HuH-7.5 (cell line): ENCODE results near the gene GRAMD1B.
A peak's percentile ranks its signal among the peaks of the same experiment; 100 is the strongest.

Experiments
- DNase-seq: peaks from one replicate; pipeline ENCODE4 v3.0.0; 2011; ENCODE audit warnings: low spot score

GRAMD1B gene

DNA sequence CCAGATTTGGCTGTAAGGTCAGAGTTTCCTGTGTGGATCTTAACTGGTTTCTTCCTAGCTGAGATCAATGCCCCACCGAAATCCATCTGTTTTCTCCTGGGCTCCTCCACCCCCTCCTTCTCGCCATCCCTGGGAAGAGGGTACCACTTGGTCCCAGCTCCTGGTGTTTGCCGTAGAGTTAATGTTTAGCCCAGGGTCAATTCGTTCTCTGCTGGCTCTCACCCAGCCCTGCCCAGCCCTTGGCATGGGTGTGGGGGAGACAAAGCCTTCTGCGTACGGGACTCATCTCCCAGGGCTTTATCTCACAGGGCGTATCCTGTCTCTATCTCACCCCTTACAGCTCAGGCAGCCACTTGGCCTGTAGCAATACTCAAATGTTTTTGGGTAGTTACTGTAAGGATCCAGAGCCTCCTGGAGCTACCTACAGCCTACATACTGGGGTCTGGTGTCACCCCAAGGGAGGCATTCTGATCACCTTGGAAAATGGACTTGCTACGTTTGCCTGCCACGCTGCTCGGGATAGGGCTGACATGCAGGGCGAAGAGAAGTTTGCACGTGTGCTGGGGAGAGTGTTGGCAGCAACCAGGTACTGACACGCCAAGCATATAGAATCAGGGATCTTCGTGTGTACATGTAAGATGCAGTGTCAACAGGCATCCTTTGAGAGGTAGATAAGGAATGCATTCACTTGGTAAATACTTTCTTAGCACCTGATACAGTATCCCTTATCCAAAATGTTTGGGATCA lies 158.2 kb downstream of the GRAMD1B start:
- peak; percentile 72 for DNase-seq

DNA sequence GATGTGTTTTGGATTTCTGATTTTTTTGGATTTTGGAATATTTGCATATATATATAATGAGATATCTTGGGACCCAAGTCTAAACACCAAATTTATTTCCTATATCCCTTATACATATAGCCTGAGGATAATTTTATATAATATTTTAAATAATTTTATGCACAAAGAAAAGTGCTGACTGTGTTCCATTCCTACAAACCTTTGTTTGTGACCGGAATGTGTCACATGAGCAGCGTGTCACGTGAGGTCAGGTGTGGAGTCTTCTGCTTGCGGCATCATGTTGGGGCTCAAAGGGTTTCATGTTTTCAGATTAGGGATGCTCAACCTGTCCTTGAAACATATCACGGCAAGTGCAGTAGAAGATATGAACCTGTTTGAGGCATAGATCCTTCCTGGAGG lies 158.8 kb downstream of the GRAMD1B start:
- no peak for DNase-seq

DNA sequence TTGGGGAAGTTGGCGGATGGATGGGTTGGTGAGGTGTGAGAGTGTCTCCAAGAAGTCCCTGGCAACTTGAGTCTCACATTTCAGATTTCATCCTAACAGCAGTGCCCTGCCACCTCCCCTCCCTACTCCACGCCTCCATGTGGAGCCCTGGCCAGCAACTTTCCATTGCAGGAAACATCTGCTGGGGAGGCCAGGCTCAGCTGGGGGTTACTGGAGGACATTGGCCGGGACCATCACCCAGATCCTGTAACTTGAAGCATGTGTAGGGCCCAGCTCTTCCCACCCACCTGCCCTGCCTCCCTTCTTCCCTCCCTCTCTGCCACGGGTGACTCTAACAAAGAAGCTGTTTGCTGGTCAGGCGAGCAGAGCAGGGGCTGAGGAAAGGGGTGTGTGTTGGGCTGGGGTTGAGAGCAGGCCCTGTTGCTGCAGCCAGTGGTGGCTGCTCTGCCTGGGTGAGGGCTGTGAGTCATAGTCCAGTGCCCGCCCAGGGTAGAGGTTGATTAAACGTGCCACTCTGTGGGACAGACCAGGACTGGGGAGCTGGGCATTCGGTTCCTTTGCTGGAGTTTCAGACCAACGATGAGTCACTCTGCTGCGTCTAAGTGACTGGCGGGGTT lies 160.3 kb downstream of the GRAMD1B start:
- no peak for DNase-seq

DNA sequence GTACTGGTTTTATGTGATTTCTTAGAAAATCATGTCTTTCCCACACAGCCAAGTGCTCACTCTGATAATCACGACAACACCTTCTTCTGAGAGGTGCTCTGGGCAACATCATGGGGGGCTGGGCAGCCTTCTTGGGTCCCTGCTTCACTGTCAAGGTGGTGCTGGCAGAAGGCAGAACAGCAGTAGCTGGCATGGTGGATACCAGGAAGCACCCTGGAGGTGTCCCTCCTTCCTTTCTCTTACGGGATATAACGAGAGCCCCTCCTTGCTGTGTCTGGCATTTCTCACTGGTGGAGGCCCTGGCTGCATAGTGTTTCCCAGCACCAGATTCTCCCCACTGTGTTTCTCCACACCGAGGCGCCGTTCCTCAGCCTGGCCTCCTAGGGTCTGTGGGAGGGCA lies 163.5 kb downstream of the GRAMD1B start:
- DNase-seq = no peak

DNA sequence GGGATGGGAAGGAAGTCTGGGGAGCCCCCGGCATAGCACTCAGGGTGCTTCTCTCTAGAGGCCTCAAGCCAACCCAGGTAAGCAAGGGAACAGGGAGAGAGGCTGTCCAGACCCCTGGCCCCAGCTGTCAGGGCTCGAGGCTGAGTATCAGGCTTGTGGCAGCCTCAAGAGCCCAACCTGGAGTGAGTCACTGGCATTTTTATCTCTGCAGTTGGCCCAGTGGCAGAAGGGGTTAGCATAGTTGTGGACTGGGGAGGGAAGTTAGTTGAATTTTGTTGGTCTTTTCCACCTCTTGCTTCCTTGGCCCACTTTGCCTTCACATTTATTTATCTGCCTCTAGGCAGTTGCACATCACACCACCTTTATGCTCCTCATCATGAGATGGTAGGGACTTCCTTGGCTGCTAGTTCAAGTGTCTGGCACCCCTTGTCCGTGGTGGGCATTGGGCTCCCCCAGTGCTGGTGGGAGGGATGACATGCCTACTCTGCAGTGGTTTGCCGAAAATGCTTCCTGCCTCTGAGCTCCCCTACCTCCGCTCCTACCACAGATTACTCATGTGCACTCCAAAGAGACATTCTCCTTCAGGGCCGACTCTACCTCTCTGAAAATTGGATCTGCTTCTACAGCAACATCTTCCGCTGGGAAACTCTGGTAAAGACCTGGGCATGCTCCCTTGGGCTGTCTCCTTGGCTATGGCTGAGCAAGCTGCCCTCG lies 164.3 kb downstream of the GRAMD1B start:
- DNase-seq = no peak

DNA sequence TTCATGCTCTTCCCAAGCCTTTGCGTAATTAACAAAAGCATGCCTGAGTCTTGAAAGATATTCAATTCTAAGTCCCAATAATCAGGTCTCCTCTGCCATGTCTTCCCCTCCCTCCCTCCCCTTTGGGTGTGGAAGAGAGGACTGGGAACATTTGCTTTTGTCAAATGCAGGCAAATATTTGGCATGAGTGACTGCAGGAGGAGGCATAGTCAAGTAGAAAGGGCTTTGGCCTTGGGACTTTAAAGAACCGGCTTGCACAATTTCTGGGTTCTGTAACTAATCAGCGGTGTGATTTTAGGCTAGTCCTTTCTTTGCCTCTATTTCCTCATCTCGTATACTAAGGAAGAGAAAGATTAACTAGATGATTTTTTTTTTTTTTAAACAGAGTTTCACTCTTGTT lies 164.9 kb downstream of the GRAMD1B start:
- no peak for DNase-seq

DNA sequence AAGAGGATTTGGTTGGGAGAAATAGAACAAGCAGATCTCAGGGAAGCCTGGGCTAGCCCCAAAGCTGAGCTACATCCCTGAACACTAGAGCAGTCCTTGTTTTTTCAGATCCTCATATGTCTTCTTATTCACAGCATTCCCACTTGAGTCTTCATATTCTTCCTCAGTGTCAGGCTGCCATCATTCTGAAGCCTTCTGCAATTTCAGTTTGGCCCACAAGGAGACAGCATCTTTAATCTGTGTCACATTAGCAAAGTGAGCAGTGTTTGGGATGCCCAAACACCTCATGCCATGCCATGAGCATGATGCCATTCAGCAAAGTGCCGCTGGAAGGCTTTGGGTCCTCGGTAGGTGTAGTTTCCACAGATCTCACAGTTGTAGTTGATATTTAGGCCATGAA lies 167.8 kb downstream of the GRAMD1B start:
- DNase-seq = no peak

DNA sequence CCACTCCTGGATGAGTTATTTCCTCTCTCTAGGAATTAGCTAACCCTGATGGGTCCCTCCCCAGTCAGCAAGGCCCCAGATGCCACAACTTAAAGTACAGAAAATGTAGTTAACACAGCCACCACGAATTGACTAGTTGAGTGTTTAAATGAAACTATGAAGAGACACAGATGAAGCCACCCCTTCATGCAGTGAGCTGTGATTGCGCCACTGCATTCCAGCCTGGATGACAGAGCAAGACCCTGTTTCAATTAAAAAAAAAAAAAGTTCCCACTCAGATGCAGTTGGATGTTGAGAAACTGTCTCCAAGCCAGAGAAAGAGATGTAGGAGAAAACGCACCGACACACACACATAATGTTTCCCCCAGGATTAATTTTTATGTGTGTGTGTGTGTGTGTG lies 171.1 kb downstream of the GRAMD1B start:
- DNase-seq = no peak

DNA sequence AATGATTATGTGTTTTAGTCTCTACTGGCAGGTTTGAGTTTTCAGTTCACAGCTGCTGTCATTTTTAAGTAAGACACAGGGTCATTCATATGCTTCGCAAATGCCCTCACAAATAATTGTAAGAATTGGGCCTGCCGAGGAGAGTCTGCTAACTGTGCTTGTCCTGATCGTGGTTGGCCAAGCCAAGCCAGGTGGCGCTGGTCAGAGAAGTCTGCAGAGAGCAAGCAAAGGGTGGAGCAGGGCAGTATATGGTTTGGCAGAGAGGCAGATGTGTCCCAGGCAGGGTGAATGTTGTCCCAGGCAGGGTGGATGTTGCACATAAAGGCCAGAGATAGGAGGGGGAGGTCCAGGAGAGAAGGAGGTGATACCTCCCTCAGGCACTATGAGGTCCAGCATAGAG lies 171.7 kb downstream of the GRAMD1B start:
- no peak for DNase-seq

DNA sequence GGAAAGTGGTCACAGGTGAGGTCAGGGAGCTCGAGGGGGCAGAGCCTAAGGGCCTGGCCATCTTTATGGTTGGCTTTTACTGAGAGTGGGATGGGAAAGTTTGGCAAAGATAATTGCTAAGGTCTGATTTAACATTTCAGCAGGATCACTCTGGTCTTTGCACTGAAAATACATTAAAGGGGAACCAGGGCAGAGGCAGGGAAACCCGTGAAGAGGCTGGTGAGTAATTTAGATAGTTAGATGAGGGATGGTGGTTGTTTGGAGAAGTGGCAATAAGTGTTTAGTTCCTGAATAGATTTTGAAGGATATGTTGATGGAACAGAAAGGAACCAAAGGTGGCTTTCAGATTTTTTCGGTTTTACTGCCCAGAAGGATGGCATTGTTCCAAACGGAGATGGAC lies 173.6 kb downstream of the GRAMD1B start:
- DNase-seq = no peak

DNA sequence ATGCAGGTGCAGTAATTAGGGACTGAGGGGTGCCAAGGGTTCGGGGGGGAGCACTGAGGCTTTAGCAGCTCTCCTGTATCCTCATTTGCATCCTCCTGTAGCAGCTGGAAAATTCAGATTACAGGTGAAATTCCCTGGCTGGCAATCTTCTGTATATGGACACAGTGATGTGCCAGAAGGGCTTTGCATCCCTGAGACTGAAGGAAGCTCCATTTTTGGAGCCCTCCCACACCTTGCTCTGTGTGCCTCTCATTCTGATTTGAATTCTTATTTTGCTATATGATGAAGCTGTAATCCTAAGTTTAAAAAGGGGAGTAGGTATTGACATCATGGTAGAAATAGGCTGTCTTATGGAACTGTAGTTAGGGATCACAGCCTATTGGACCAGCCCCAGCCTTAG lies 177.7 kb downstream of the GRAMD1B start:
- DNase-seq = no peak

DNA sequence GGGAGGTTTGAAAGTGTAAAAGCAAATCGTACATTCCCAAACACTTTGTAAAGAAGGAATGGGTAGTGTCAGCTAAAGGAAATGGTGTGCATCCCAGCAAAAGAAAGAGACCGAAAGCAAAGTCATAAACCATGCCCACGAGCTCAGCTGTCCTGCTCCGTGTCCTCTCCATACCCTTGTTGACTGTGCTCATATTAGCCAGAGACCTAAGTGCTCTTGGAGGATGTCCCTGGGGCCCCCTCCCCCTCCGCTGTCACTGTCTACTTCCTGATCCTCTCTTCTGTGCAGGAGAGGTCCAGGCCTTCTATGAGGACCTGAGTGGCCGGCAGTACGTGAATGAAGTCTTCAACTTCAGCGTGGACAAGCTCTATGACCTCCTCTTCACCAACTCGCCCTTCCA lies 178.3 kb downstream of the GRAMD1B start:
- DNase-seq = no peak

DNA sequence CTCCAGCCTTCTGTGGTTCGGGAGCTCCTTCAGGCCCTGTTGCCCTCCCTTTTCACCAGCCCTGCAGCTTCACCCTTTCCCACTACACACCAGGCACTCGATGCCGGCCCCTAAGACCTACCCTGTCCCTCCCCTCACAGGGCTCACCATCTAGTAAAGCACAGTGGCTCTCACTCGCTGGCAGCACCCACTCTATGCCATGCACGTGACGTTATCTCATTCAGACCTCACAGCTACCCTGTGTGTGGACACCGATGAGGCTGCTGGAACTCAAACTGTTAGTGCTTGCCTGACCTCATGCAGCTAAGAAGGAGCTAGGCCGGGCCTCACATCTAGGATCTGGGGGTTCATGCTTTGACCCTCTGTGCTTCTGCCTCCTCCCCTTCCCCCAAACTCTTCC lies 178.9 kb downstream of the GRAMD1B start:
- DNase-seq = no peak

DNA sequence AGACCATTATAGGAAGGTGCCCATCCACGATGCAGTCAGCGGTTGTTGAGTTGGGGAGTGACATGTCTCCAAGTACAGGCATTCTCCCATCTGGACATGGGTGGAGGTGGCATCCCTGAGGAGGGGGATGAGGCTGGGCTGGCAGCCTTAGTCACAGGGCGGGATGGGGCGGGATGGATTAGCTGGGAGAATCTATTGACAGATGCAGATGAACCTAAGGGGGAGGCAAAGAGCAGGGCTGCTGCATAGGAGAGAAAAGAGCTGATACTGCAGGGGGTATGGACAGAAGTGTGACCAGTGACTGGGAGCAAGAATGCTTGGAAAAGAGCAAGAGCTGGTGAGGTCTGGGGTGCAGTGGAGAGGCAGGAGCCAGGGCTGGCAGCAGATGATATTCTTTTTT lies 181.6 kb downstream of the GRAMD1B start:
- DNase-seq = no peak

DNA sequence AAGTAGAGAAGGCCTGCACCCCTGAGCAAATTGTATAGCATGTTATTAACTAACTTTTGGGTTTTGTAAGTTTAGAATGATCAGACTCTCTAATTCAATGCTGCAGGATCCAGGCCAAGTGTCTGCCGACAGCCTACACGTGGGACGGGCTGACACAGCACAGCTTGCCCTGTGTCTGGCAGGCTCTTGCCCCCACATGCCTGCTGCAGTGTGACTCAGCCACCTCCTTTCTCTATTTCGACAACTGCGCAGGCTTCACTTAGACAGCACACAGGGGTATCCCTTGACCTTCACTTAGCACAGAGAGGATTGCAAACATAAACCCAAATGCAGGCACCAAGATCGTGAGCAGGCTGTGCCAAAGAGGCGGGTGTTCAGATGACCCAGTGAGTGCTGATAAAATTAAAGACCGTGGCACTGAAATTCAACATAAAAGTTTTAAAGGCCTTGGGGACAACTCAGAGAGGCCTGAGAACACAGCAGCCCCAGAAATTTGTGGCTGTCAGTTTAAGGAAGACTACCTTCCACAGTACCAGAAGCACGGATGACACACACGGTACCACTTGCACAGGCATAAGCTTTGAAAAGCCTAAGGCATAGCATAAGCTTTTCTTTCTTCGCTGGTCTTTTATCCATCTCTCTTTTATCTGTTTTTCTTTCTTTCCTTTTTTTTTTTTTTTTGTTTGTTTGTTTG lies 186.6 kb downstream of the GRAMD1B start:
- DNase-seq = no peak

DNA sequence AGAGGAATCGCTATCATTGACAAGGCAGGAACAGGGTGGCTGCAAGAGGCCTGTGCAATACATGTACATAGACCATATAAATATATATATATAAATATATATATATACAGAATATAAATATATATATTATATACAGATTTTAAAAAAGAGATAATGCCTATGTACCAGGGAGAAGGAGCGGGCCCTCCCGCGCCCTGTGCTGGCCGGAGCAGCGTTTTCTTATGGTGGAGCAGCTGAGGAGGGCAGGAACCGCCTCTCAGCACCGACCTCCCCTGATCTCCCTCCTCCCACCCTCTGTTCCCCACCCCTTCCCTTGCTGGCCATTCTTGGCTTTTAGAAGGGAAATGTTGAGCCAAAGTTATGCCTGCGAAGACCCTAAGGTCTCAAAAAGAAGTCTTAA lies 192.5 kb downstream of the GRAMD1B start:
- no peak for DNase-seq

DNA sequence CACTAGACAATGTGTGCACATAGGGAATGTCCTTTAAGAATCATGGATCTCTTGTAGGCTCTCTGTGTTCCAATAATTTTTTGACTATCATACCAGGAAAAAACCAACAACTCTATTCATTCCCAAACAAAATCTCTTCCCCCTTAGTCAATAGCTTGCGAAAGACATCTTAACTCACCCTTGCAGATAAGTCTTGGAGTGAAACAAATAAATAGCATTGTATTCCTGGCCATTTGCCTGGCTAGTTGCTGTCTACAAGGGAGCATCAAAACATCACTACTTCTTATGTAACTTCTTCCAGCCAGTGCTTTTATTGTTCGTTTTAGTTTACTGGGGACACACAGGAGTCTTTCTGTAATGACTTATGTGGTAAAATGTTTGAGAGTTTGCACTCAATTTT lies 194.9 kb downstream of the GRAMD1B start:
- no peak for DNase-seq

DNA sequence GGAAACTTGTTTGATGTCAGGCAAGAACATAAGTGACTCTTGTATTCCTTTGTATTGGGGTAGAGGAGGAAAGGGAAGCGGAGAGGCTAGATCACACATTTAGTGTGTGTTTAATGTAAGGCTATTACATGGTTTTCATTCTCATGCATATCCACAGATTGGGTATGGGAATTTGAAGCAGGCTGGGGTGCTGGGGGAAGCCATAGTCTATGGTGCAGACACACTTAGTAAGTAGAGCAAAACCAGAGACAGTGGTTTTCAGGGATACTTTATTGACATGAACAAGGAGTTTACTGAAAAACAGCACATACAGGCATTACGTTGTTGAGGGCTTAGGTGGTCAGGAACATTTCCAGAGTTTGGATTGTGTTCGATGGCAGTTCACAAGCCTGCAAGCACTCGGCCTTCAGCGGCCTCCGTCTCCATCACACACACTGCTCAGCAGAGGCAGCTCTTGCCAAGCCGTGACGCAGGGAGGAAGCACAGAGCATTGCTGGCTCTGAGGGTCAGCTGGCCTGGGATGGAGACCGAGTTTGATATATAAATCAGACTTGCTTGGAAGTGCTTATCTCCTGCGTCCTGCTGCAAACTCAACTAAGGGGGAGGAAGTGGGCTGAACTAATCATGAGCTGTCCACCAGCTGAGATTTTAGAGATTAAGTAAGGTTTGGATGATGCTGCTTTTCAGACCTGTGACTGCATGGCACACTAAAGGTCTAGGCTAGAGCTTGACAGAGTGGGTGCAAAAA lies 199.0 kb downstream of the GRAMD1B start:
- no peak for DNase-seq

DNA sequence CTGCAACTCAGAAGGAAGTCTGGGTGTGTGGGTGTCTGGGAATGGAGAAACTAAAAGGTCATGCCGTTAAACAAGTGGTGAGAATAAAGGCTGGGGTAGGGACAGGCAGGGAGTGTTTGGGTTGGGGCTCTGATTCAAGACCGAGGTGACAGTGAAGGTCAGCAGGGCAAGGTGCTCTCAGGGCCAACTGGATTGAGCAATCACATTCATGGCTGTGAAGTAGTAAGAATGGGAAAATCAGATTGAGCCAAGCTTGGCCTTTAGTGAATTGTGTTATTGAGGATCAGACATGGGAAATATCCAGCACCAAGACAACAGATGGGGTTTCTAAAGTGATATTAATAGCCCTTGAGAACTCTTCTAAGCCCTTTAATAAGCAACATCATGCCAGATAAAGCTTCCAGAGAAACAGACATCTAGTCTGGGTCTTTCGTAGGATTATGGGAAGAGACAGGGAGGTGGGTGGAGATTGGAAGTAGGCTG lies 200.1 kb downstream of the GRAMD1B start:
- no peak for DNase-seq

DNA sequence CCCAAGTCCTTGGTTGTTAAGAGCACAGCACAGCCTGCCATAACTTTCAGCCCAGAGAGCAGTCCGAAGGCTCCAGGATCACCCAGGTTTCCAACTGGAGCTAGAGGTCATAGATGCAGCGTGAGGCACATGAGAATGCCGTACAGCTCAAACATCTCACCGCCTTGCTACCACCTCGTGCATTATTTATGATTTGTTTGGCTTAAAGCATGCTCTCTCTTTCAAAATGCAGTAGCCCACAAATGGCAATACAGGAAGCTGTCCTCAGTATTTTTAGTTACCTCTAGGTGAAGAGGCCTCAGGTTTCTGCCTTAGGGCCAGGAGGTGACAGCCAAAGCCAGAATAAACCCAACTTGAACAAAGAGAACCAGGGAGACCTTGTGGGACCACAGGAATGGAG lies 210.0 kb downstream of the GRAMD1B start:
- DNase-seq = no peak

DNA sequence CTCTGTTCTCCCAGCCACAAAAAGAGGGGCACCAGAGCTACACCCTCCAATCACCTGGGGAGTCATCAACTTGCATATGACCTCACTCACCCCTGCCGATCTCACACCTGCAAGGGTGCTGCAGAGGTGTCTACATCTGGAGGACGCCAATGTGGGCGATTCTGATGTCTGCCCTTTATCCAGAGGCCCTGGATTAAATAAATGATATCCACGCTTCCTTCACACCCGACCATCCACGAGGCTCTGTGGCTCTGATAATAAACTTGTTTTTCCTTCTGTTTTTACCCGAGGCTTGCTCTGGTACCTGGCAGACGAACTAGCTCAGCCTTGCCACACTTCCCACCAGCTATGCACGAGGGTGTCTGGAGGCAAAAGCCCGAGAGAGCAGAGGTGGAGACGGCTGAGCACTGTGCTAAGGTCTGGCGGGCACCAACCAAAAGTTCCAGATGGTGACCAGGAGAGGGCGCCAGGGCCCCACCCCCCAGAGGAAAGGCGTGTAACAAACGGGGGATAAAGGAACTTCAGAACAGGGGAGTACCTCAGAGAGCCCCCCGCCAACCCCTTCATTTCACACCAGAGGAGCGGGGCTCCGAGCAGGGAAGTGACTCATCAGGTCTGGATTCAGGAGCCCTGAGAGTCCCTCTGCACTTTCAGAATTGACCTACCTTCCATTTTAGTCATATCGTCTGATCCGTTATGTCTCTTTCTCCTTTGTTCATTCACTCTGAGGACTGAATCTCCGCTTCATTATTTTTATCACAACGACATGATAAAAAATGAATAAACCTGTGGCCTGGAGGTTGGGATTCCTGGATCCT lies 210.8 kb downstream of the GRAMD1B start:
- peak; percentile 16 for DNase-seq
